WERI-Rb-1 (cell line): Measurements from ENCODE around the gene C19orf38.

Experiments
- DNase-seq: peaks from one replicate; pipeline ENCODE4 v3.0.0-alpha.2; 2020
- H3K27ac ChIP-seq: fragments of 250-450 bp; sonication (Bioruptor Pico); 2 replicates; pipeline ENCODE4 v1.5.1; 2020; ENCODE audit warnings: mild to moderate bottlenecking, moderate library complexity
- H3K27me3 ChIP-seq: fragments of 250-450 bp; sonication (Bioruptor Pico); 2 replicates; pipeline ENCODE4 v1.5.1; 2021; ENCODE audit warnings: mild to moderate bottlenecking, low read depth, moderate library complexity; ENCODE audit not compliant: insufficient read depth, severe bottlenecking
- H3K36me3 ChIP-seq: fragments of 250-450 bp; sonication (Bioruptor Pico); 2 replicates; pipeline ENCODE4 v1.5.1; 2020; ENCODE audit warnings: mild to moderate bottlenecking, moderate library complexity
- H3K4me3 ChIP-seq: 2 replicates; pipeline ENCODE4 v1.5.1; 2011; ENCODE audit warnings: low read depth, mild to moderate bottlenecking, control low read depth, low read length
- H3K9me3 ChIP-seq: fragments of 250-450 bp; sonication (Bioruptor Pico); 2 replicates; pipeline ENCODE4 v1.5.1; 2021; ENCODE audit warnings: mild to moderate bottlenecking, moderate library complexity; ENCODE audit not compliant: severe bottlenecking
- CTCF ChIP-seq: IDR thresholded peaks from 2 replicates; pipeline ENCODE4 v1.5.1; 2011; ENCODE audit warnings: low read depth, mild to moderate bottlenecking, control low read depth, inconsistent platforms, low read length

The C19orf38 gene

GRCh38 chr19:10838377-10838776 lies 9.8 kb upstream of the C19orf38 start:
- DNase-seq, result no peak
- TF ChIP-seq CTCF, result no peak
- H3K36me3 ChIP-seq, result peaks cover 17% of the 10 kb centered on the region
- peaks cover 10% of the 10 kb centered on the region for H3K9me3 ChIP-seq
- H3K4me3 ChIP-seq, result no peak overlapping the region
- no peak overlapping the region for H3K27ac ChIP-seq
- H3K27me3 ChIP-seq, result no peaks in the 10 kb centered on the region

GRCh38 chr19:10839114-10840050 lies 8.8 kb upstream of the C19orf38 start:
- H3K27me3 ChIP-seq, result no peaks in the 10 kb centered on the region
- no peak overlapping the region for H3K27ac ChIP-seq
- TF ChIP-seq CTCF, result no peak
- H3K36me3 ChIP-seq, result peaks cover 9% of the 10 kb centered on the region
- H3K9me3 ChIP-seq, result peaks cover 10% of the 10 kb centered on the region
- H3K4me3 ChIP-seq, result no peak overlapping the region
- DNase-seq, result no peak

- Histone ChIP-seq H3K9me3 (peaks cover 12% of the 10 kb centered on the region), H3K36me3 (no peaks in the 10 kb centered on the region), H3K27ac (no peak overlapping the region), H3K4me3 (no peak overlapping the region), H3K27me3 (no peaks in the 10 kb centered on the region)
- DNase-seq, result no peak
- TF ChIP-seq CTCF, result no peak
Measured at GRCh38 chr19:10842788-10843187, 5.4 kb upstream of the C19orf38 start.

- H3K36me3 ChIP-seq, result no peaks in the 10 kb centered on the region
- H3K27ac ChIP-seq, result no peak overlapping the region
- no peak overlapping the region for H3K4me3 ChIP-seq
- no peak for DNase-seq
- no peak for TF ChIP-seq CTCF
- no peaks in the 10 kb centered on the region for H3K27me3 ChIP-seq
- peaks cover 9% of the 10 kb centered on the region for H3K9me3 ChIP-seq
Measured at GRCh38 chr19:10846500-10847202, 1.6 kb upstream of the C19orf38 start.

- H3K27ac ChIP-seq, result no peak overlapping the region
- no peaks in the 10 kb centered on the region for H3K27me3 ChIP-seq
- peaks cover 9% of the 10 kb centered on the region for H3K9me3 ChIP-seq
- no peak for TF ChIP-seq CTCF
- no peaks in the 10 kb centered on the region for H3K36me3 ChIP-seq
- no peak overlapping the region for H3K4me3 ChIP-seq
- no peak for DNase-seq
Measured at GRCh38 chr19:10850631-10851030, 2.4 kb downstream of the C19orf38 start.
